Activated T-cell treated with anti-CD3 and anti-CD28 coated beads, Interleukin-2, amount 50 U/mL, for 4 hours (primary cell): ENCODE results near the gene RTN1. TPM values are rescaled to one million over a fixed set of nuclear protein-coding genes. Genes with fewer than 3 reads are reported as not detected.

ENCODE experiments used
- ATAC-seq, 2 donors: fragments of 200-7000 bp; cut with Tn5 transposase; one replicate each; pipeline ENCODE4 v1.10.0; 2021
- DNase-seq: peaks from one replicate; pipeline ENCODE4 v3.0.0-alpha.2; 2020
- H3K27me3 Mint-ChIP-seq: one replicate; pipeline ENCODE4 v1.8.0; 2021; ENCODE audit warnings: low read depth, mixed read lengths
- H3K36me3 Mint-ChIP-seq: one replicate; pipeline ENCODE4 v1.8.0; 2022; ENCODE audit warnings: mixed read lengths; ENCODE audit not compliant: insufficient read depth
- H3K4me1 Mint-ChIP-seq: one replicate; pipeline ENCODE4 v1.8.0; 2021; ENCODE audit warnings: low read depth, mixed read lengths
- H3K4me3 Mint-ChIP-seq: one replicate; pipeline ENCODE4 v1.8.0; 2021; ENCODE audit warnings: mild to moderate bottlenecking, moderate library complexity, mixed read lengths
- H3K9me3 Mint-ChIP-seq: one replicate; pipeline ENCODE4 v1.8.0; 2021; ENCODE audit warnings: mixed read lengths
- total RNA-seq, 3 donors: library from RNA; stranded (reverse); gene quantifications; one replicate each; pipeline ENCODE4 v1.2.1, GENCODE V29; 2021

The RTN1 gene
- total RNA-seq, 3 donors from 2014 or later = not detected

- H3K27me3 Mint-ChIP-seq = peaks cover 1% of the 10 kb centered on the region
- ATAC-seq = no peak
- DNase-seq = no peak
- H3K9me3 Mint-ChIP-seq = no peaks in the 10 kb centered on the region
- no peaks in the 10 kb centered on the region for H3K4me1 Mint-ChIP-seq
- no peak overlapping the region for H3K4me3 Mint-ChIP-seq
- no peaks in the 10 kb centered on the region for H3K36me3 Mint-ChIP-seq
Observed at GRCh38 chr14:59788176-59788575, 82.4 kb downstream of the RTN1 start.

- DNase-seq = no peak
- no peaks in the 10 kb centered on the region for H3K9me3 Mint-ChIP-seq
- H3K36me3 Mint-ChIP-seq = no peaks in the 10 kb centered on the region
- ATAC-seq = no peak
- H3K27me3 Mint-ChIP-seq = no peaks in the 10 kb centered on the region
- H3K4me1 Mint-ChIP-seq = no peaks in the 10 kb centered on the region
- H3K4me3 Mint-ChIP-seq = no peak overlapping the region
Observed at GRCh38 chr14:59787045-59787674, 83.4 kb downstream of the RTN1 start.

GRCh38 chr14:59785629-59786028 is 84.9 kb downstream of the RTN1 start:
- no peaks in the 10 kb centered on the region for H3K4me1 Mint-ChIP-seq
- ATAC-seq (no peak), DNase-seq (no peak)
- no peaks in the 10 kb centered on the region for H3K27me3 Mint-ChIP-seq
- H3K4me3 Mint-ChIP-seq = no peak overlapping the region
- no peaks in the 10 kb centered on the region for H3K9me3 Mint-ChIP-seq
- H3K36me3 Mint-ChIP-seq = no peaks in the 10 kb centered on the region

- Mint-ChIP-seq H3K36me3 (no peaks in the 10 kb centered on the region), H3K27me3 (no peaks in the 10 kb centered on the region), H3K4me3 (no peak overlapping the region), H3K4me1 (no peaks in the 10 kb centered on the region), H3K9me3 (no peaks in the 10 kb centered on the region)
- ATAC-seq = no peak
- no peak for DNase-seq
Observed at GRCh38 chr14:59782760-59783159, 87.8 kb downstream of the RTN1 start.

GRCh38 chr14:59777006-59777579 is 93.5 kb downstream of the RTN1 start:
- Mint-ChIP-seq H3K9me3 (no peaks in the 10 kb centered on the region), H3K36me3 (no peaks in the 10 kb centered on the region), H3K4me3 (no peak overlapping the region), H3K4me1 (no peaks in the 10 kb centered on the region), H3K27me3 (no peaks in the 10 kb centered on the region)
- ATAC-seq = no peak
- DNase-seq = no peak

- DNase-seq (no peak), ATAC-seq (no peak)
- Mint-ChIP-seq H3K4me1 (no peaks in the 10 kb centered on the region), H3K4me3 (no peak overlapping the region), H3K9me3 (no peaks in the 10 kb centered on the region), H3K36me3 (no peaks in the 10 kb centered on the region), H3K27me3 (no peaks in the 10 kb centered on the region)
Observed at GRCh38 chr14:59776468-59776867, 94.1 kb downstream of the RTN1 start.

GRCh38 chr14:59772233-59772632 is 98.3 kb downstream of the RTN1 start:
- DNase-seq (no peak), ATAC-seq (no peak)
- Mint-ChIP-seq H3K4me3 (no peak overlapping the region), H3K27me3 (no peaks in the 10 kb centered on the region), H3K36me3 (no peaks in the 10 kb centered on the region), H3K4me1 (no peaks in the 10 kb centered on the region), H3K9me3 (no peaks in the 10 kb centered on the region)

- no peaks in the 10 kb centered on the region for H3K27me3 Mint-ChIP-seq
- no peak for ATAC-seq
- no peaks in the 10 kb centered on the region for H3K4me1 Mint-ChIP-seq
- H3K36me3 Mint-ChIP-seq = no peaks in the 10 kb centered on the region
- no peak overlapping the region for H3K4me3 Mint-ChIP-seq
- no peaks in the 10 kb centered on the region for H3K9me3 Mint-ChIP-seq
- DNase-seq = no peak
Observed at GRCh38 chr14:59771577-59771976, 99.0 kb downstream of the RTN1 start.

- ATAC-seq = no peak
- no peak for DNase-seq
- no peaks in the 10 kb centered on the region for H3K9me3 Mint-ChIP-seq
- no peaks in the 10 kb centered on the region for H3K36me3 Mint-ChIP-seq
- no peak overlapping the region for H3K4me3 Mint-ChIP-seq
- H3K27me3 Mint-ChIP-seq = no peaks in the 10 kb centered on the region
- no peaks in the 10 kb centered on the region for H3K4me1 Mint-ChIP-seq
Observed at GRCh38 chr14:59769586-59769985, 101.0 kb downstream of the RTN1 start.

- no peaks in the 10 kb centered on the region for H3K4me1 Mint-ChIP-seq
Observed at GRCh38 chr14:59768855-59769375, 101.7 kb downstream of the RTN1 start.

GRCh38 chr14:59761851-59762250 is 108.7 kb downstream of the RTN1 start:
- Mint-ChIP-seq H3K36me3 (no peaks in the 10 kb centered on the region), H3K4me3 (no peak overlapping the region), H3K9me3 (no peaks in the 10 kb centered on the region), H3K4me1 (no peaks in the 10 kb centered on the region), H3K27me3 (peaks cover 4% of the 10 kb centered on the region)
- ATAC-seq (no peak), DNase-seq (no peak)

More at GRCh38 chr14:59768855-59769375, 101.7 kb downstream of the RTN1 start:
- no peaks in the 10 kb centered on the region for H3K27me3 Mint-ChIP-seq
- H3K4me3 Mint-ChIP-seq = no peak overlapping the region
- ATAC-seq (no peak), DNase-seq (no peak)
- H3K9me3 Mint-ChIP-seq = no peaks in the 10 kb centered on the region
- H3K36me3 Mint-ChIP-seq = no peaks in the 10 kb centered on the region

- ATAC-seq (no peak), DNase-seq (no peak)
- Mint-ChIP-seq H3K4me3 (no peak overlapping the region), H3K4me1 (no peaks in the 10 kb centered on the region), H3K9me3 (no peaks in the 10 kb centered on the region), H3K36me3 (no peaks in the 10 kb centered on the region), H3K27me3 (peaks cover 4% of the 10 kb centered on the region)
Observed at GRCh38 chr14:59755409-59756135, 115.0 kb downstream of the RTN1 start.

GRCh38 chr14:59754256-59754655 is 116.3 kb downstream of the RTN1 start:
- no peaks in the 10 kb centered on the region for H3K4me1 Mint-ChIP-seq
- DNase-seq (no peak), ATAC-seq (no peak)
- peaks cover 4% of the 10 kb centered on the region for H3K27me3 Mint-ChIP-seq
- H3K4me3 Mint-ChIP-seq = no peak overlapping the region
- no peaks in the 10 kb centered on the region for H3K9me3 Mint-ChIP-seq
- H3K36me3 Mint-ChIP-seq = no peaks in the 10 kb centered on the region

- DNase-seq (no peak), ATAC-seq (no peak)
- Mint-ChIP-seq H3K4me1 (no peaks in the 10 kb centered on the region), H3K4me3 (no peak overlapping the region), H3K27me3 (peaks cover 4% of the 10 kb centered on the region), H3K36me3 (no peaks in the 10 kb centered on the region), H3K9me3 (no peaks in the 10 kb centered on the region)
Observed at GRCh38 chr14:59753512-59753911, 117.1 kb downstream of the RTN1 start.

GRCh38 chr14:59751578-59751977 is 119.0 kb downstream of the RTN1 start:
- DNase-seq = no peak
- Mint-ChIP-seq H3K27me3 (peaks cover 2% of the 10 kb centered on the region), H3K36me3 (no peaks in the 10 kb centered on the region), H3K9me3 (no peaks in the 10 kb centered on the region), H3K4me3 (no peak overlapping the region), H3K4me1 (no peaks in the 10 kb centered on the region)
- ATAC-seq = no peak
